Mesenteric fat pad (tissue), 1 donor: ENCODE data around the gene GSTCD. TPM values are rescaled to one million over a fixed set of nuclear protein-coding genes. Genes with fewer than 3 reads are reported as not detected.
"Not testable (repeated sequence)": the region's sequence is repeated elsewhere in the genome, so short reads cannot be mapped to it uniquely, and the experiment has no call there.

Source experiments
- DNase-seq: peaks from one replicate; pipeline ENCODE4 v3.0.0-alpha.2; 2020; ENCODE audit warnings: low spot score
- long read RNA-seq: library from polyadenylated mRNA; unstranded; transcript quantifications from one replicate; pipeline ENCODE4 v2.0.0, GENCODE V29; 2020
- total RNA-seq: library from RNA; stranded (reverse); fragmentation: NEBNext Ultra II Directional; extraction: Animal tissue kit (Norgen Biotek cat#: 25700); gene quantifications from one replicate; pipeline ENCODE4 v1.2.1, GENCODE V29; 2021
- donor health status: DM: yes; HTN: yes; CAD: no.

GSTCD gene, protein sequence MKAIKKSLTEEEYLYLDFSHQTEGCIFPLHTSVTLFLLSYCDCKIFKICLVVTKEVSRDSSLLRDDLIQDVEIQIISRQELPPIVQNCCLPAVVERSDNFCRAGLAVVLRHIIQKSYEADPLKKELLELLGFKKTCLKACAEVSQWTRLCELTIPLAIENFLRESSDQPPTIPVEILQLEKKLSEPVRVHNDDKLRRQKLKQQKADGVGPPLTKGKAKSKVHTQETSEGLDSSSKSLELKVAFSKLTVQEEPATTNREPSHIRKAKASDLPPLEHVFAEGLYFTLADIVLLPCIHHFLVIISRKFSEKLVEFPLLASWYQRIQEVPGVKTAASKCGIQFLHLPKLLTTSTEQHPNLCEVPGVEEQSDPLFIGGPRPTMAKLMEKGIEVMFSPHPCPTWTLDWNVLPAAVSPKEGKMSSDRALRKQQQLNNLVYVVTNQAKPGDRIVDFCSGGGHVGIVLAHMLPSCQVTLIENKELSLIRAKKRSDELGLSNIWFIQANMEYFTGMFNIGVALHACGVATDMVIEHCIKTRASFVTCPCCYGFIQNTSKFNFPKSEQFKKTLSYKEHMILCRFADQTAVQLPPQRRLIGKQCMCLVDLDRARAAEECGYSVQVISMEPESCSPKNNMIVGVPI
- 6.6 TPM for total RNA-seq
- long read RNA-seq, partial matches to known transcripts: 3 of 4 reads
- long read RNA-seq, other reads (novel, unspliced or antisense): 1 of 4 reads

DNA sequence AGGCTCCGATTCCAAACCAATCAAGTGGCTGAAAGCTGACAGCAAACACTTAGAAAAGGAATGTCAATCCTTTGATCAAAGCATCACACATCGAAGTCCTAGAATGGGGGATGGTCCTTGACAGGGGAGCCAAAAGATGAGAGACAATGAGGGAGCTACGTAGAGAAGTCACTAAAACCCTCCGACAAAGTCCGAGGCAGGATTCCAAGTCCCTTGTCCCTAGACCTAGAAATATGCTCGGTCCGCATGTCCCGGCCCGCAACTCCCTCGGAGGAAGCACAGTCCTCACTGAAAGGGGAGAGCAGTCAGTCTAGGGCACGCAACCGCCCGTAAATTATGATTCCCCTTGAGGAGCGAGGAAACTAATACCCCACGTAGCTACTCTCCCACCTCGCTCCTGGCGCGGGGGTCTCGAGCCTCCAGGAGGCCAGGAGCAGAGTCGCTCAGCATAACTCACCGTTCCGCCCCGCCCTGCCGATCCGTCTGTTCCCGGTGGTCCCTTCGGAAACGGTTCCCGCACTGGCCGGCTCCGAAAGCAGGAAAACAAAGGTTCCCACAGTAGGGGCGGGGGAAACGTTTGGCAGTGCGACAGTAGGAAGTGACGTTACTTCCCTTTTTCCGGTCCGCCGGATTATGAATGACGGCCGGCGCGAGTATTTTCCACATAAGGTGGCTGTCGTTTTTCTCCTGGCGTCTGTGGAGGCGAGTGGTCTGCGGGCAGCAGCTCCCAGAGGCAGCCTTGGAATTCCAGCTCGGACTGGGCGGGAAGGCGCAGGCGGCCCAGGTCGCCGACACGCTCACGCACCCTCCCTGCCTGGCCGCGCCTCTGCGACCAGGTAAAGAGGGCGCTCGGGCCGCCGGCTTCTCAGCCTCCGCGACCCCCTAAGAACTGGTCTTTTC is at the start of gene GSTCD, which contains the start of gene INTS12:
Gene GSTCD (plus strand): TSS at position 604 of the 900 bp plus-strand sequence. CDS start 8,830 bp downstream, outside the sequence.
Gene INTS12 (minus strand): TSS at position 509 of the 900 bp plus-strand sequence. CDS start 8,684 bp downstream, outside the sequence.
- peak; percentile 94 for DNase-seq

- DNase-seq: no peak
Observed at GRCh38 chr4:105659190-105659589, 49.4 kb upstream of the GSTCD start.

DNA sequence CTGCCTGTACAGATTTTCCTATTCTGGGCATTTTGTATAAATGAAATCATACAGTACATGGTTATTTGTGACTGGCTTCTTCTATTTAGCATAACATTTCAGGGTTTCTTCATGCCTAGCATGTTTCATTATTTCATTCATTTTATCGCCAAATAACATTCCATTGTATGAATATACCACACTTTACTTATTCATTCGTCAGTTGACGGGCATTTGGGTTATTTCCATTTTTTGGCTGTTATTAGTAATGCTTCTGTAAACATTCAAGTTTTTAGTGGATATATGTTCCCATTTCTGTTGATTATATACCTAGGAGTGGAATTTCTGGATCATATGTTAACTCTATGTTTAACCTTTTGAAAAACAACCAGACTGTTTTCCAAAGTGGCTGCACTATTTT is 47.6 kb upstream of the GSTCD start:
- DNase-seq: no peak

- no peak for DNase-seq
Observed at GRCh38 chr4:105662935-105663675, 45.5 kb upstream of the GSTCD start.

GRCh38 chr4:105666693-105667092 is 41.9 kb upstream of the GSTCD start:
- DNase-seq: no peak

GRCh38 chr4:105670684-105671083 is 37.9 kb upstream of the GSTCD start:
- DNase-seq: no peak

GRCh38 chr4:105671301-105671700 is 37.3 kb upstream of the GSTCD start:
- no peak for DNase-seq

- no peak for DNase-seq
Observed at GRCh38 chr4:105674011-105674410, 34.6 kb upstream of the GSTCD start.

GRCh38 chr4:105677709-105678108 is 30.9 kb upstream of the GSTCD start:
- DNase-seq: no peak

DNA sequence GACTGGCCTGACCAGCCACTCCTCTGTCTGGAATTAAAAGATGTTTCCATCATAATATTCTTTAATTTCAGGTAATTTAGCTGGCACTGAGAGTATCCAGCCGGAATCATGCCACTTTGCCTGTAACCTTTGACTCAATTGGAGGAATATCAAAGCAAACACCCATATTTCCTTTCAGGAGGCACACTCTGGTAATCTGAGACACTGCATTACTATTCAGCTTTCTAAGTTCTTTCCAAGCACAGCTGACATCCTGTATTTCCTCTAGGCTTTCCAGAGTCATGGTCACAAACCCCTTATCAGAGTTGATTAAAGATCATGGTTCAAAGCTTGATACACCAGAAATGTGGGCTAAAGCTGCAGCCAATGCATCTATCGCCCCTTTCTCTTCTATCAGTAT is 29.4 kb upstream of the GSTCD start:
- no peak for DNase-seq

DNA sequence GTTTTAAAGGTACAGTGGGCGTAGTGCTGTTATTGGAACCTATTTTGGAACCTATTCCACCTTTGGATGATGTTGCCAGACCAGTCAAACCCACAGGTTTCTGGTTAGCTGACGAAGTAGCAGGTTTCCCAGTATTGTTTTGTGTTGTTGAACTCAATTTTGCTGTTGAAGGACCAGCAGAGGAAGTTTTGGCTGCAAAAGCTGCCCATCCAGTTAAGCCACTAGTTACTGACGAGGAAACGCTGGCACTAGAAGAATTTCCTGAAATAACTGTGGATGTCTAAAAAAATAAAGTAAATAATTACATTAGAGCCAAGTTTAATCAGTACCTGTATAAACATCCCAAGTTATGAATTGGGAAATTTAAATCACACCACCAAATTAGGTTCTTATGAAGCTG is 25.5 kb upstream of the GSTCD start:
- DNase-seq: no peak

DNA sequence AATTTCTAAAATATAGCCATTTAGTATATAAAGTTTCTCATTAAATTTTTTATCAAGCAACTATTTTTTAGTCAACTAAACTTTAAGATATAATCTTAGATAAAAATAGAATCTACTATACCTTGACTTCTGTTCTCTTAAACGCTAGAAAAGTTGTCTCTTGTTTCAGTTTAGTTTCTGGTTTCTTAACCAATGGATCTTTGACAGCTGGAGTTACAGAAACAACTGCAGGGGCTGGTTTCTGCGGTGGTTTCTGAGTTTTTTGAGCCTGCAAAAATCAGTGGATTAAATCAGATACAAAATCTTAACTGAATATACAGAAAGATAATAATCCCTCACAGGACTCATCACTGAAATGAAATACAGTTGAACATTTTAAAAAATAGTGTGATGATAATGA is 22.0 kb upstream of the GSTCD start:
- no peak for DNase-seq

- DNase-seq: not testable (repeated sequence)
Observed at GRCh38 chr4:105694812-105695211, 13.8 kb upstream of the GSTCD start.

DNA sequence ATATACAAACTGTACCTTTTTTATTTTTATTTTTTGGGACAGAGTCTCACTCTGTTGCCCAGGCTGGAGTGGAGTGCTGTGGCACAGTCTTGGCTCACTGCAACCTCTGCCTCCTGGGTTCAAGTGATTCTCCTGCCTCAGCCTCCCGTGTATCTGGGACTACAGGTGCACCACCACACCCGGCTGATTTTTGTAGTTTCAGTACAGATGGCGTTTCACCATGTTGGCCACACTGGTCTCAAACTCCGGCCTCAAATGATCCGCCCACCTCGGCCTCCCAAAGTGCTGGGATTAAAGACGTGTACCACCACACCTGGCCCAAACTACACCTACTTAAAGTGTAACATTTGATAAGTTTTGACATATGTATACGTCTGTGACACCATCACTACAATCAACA is 12.8 kb upstream of the GSTCD start:
- not testable (repeated sequence) for DNase-seq

DNA sequence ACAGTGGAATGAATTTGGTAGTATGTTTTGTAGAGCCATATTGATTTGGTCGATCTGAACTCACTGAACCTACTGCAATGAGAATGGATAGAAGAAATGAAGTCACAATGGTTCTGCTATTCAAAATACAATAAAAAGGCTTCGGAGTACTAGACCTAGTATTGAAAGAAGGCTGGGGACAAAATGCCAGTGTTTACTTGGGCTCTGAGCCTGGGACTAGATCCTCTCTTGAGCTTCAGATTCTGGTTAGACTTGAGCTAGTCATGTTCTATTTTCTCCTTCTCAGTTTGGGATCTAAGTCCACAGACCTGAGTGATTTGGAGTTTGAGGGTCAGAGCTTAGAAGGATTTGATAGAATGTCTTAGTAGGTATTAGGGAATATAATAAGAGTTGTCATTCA is 10.0 kb upstream of the GSTCD start:
- no peak for DNase-seq

DNA sequence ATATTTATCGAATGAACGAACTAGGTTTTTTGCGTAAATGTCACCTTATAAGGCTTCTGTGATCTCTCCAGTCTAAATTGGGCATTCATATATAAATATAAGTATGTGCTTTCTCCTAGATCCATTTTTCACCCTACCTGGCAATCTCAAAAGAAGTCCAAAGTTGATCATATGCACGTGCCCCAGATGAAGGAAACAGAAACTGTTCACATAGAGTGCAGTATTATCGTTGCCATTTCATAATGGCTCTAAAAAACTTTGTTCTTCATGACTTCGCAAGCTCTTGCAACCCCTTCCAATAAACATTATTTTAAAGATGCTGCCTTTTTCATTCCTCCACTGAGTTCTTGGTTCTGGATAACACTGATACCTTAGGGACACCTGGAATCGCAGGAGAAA is 803 bp upstream of the GSTCD start:
- no peak for DNase-seq

DNA sequence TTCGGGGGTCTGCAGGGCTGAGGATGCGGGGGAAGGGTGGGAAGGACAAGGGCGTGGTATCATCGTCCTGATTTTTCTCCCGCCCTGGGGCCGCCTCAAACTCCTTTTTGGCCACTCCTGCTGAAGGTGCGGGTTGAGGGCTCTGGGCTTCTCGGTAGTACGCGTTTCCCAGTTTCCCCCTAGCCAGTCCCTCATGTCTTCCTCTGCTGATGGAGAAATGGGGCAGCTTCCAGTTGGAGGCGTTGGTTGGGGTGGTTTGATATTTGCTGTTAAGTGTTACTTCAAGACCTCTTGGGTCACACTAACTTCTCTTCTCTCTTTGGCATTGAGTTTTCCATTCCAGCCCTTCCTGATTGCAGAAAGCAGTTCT is 482 bp downstream of the GSTCD start:
- no peak for DNase-seq

DNA sequence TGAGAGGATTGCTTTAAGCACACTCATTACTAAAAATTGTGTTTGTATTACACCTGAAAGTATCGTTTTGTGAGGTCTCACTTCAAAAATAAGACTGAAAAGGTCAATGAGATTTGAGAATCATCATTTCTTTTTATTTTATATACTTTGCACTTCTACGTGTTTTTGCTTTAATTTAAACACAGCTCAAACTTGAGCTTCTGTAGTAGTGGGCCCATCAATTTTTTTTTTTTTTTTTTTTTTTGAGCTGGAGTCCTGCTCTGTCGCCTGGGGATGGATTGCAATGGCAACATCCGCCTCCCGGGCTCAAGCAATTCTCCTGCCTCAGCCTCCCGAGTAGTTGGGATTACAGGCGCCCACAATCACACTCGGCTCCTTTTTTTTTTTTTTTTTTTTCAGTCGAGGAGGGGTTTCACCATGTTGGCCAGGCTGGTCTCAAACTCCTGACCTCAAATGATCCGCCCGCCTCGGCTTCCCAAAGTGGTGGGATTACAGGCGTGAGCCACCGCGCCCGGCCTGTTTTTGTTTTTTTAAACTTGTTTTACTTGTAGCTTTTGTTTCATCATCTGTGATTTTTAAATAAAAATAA is 1.5 kb downstream of the GSTCD start:
- DNase-seq: no peak

- no peak for DNase-seq
Observed at GRCh38 chr4:105710678-105711077, 2.1 kb downstream of the GSTCD start.

DNA sequence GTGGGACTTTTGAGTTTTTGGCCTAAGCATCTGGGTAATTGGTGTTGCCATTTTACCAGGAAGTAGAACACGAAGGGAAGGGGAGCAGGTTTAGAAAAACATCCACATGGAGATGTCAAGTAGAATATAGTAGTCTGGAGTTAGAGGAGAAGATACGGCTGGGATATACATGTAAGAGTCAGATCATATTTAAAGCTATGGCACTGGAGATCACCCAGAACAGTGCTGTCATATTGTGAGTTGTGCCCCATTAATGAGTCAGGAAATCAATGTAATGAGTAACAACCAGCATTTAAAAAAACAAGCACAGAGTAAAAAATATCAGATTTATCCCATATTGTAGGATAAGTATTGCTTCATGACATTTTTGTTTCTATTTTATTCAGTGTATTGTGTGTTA is 4.2 kb downstream of the GSTCD start:
- no peak for DNase-seq
